Measurements from ENCODE around the gene CRY2. TPM values are rescaled to one million over a fixed set of nuclear protein-coding genes. Genes with fewer than 3 reads are reported as not detected.

CRY2 gene
- total and polyA plus RNA-seq, 12 donors = 16.8 to 131 (median 86.6) TPM

GRCh38 chr11:45810431-45811108 lies 36.7 kb upstream of the CRY2 start:
- DNase-seq (no peak), ATAC-seq (peak in 1 of 8 donors; percentile 2)
- H3K4me1 ChIP-seq = peaks cover 14 to 48% (median 33%) of the 10 kb centered on the region in 9 donors
- H3K9me3 ChIP-seq = no peaks in the 10 kb centered on the region
- WGBS, 2 donors = 92 to 93% methylated on average over 23 of the region's 23 CpGs
- H3K36me3 ChIP-seq = peaks cover 0 to 61% (median 15%) of the 10 kb centered on the region in 9 donors
- intact Hi-C loops (cut with DNase I) = no loop called here
- TF ChIP-seq CTCF (IDR thresholded peaks at IDR 0.05) = no peak
- no peaks in the 10 kb centered on the region for H3K27me3 ChIP-seq
- no peak overlapping the region for H3K27ac ChIP-seq
- H3K4me3 ChIP-seq = no peak overlapping the region

GRCh38 chr11:45811109-45811435 lies 36.2 kb upstream of the CRY2 start:
- H3K36me3 ChIP-seq = peaks cover 0 to 61% (median 15%) of the 10 kb centered on the region in 9 donors
- DNase-seq (no peak), ATAC-seq (peak in 1 of 8 donors; percentile 10)
- no peak overlapping the region for H3K4me3 ChIP-seq
- H3K27ac ChIP-seq = no peak overlapping the region
- no peaks in the 10 kb centered on the region for H3K9me3 ChIP-seq
- no peaks in the 10 kb centered on the region for H3K27me3 ChIP-seq
- peaks cover 9 to 43% (median 28%) of the 10 kb centered on the region in 9 donors for H3K4me1 ChIP-seq
- 93 to 99% methylated on average over 17 of the region's 17 CpGs for WGBS, 2 donors
- intact Hi-C loops (cut with DNase I) = no loop called here
- no peak for TF ChIP-seq CTCF (IDR thresholded peaks at IDR 0.05)

DNA sequence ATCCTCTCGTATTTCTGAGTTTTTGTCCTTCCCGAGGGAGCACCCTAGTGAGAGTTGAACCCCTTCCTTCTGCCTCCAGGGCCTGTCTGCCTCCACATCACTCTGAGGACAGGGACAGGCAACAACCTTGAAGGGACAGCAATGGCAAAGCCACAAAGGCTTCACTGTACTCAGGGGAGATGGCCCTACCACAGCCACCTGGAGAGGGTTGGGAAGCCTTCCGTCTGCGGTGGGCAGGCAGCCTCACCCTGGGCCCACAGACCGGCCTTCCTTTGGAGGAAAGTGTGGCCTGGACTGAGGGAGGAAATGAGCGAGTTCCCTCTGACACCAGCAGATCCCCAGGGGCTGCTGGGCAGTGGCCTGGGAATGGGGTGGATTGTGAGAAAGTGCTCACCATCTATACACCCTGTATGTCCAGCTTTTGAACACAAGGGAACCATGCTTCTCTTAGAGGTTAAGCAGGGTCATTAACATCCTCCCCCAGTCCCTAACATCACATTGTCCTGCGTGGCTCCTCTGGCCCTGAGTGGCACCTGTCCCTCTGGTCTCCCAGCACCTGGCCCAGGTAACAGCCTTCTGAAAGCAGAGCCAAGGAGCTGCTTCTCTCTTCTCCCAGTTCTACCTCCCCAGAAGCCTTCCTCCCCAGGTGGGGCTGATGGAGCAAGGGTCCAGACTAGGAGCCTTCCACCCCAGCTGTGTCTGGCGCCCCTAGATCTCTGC lies 35.5 kb upstream of the CRY2 start:
- ATAC-seq (peak in 1 of 8 donors; percentile 11), DNase-seq (no peak)
- Histone ChIP-seq H3K27me3 (no peaks in the 10 kb centered on the region), H3K36me3 (peaks cover 0 to 56% (median 15%) of the 10 kb centered on the region in 9 donors), H3K27ac (no peak overlapping the region), H3K9me3 (no peaks in the 10 kb centered on the region), H3K4me3 (no peak overlapping the region), H3K4me1 (peaks cover 6 to 37% (median 21%) of the 10 kb centered on the region in 9 donors)
- WGBS, 2 donors = 86 to 87% methylated on average over 8 of the region's 8 CpGs
- intact Hi-C loops (cut with DNase I) = no loop called here
- TF ChIP-seq CTCF (IDR thresholded peaks at IDR 0.05) = no peak

DNA sequence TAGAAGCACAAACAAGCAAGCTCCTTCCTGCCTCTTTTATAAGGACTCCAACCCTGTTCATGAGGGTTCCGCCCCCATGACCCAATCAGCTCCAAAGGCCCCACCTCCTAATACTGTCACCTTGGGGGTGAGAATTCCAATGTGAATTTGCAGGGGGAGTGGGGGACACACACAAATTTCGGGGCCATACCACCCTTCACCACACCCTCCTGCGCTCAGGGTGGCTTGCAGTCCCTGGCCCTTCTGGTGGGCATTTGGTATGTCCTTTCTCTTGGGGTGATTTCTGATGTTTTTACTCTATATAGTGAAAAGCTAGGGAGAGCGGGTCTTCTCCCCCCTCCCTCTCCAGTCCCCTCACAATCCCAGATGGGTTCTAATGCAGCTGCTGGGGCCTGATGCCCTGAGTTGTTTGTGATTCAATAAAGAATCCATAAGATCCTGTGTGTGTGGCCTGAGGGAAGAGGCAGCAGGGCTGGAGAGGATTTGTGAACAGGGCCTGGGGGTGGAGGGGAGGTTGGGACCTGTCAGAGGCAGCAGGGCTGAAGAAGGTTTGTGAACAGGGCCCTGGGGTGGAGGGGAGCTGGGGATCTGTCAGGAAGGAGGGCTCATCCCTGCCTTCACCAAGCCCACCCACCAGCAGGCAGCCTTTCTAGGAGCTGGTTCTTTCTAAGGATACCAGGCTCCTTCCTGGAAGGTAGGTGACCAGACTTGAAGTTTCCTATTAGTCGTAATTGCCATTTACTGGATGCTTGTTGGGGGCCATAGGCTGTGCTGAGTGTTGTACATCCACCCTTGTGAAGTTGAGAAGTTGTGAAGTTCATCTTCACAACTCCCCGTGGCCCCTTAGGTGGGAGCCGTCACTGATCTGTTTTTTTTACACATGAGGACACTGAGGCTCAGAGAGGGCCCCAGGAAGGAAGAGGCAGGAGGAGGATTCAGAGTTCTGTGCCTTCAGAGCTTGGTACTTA lies 34.4 kb upstream of the CRY2 start:
- no peak for TF ChIP-seq CTCF (IDR thresholded peaks at IDR 0.05)
- ATAC-seq (no peak), DNase-seq (no peak)
- Histone ChIP-seq H3K4me3 (no peak overlapping the region), H3K27ac (no peak overlapping the region), H3K36me3 (peaks cover 0 to 46% (median 15%) of the 10 kb centered on the region in 9 donors), H3K4me1 (peaks cover 0 to 25% (median 10%) of the 10 kb centered on the region in 9 donors), H3K9me3 (no peaks in the 10 kb centered on the region), H3K27me3 (no peaks in the 10 kb centered on the region)
- 74 to 84% methylated on average over 7 of the region's 7 CpGs for WGBS, 2 donors
- intact Hi-C loops (cut with DNase I) = no loop called here

Measured in heart right ventricle (tissue), 16 donors.